Endothelial cell of umbilical vein (primary cell): ENCODE data around the gene TYW5.

Source experiments
- CTCF ChIP-seq, 2 donors: IDR thresholded peaks; 1 replicate in 1 of 2; 2 replicates in 1 of 2; pipeline ENCODE4 v1.5.1; 2011; ENCODE audit warnings: low read length in 2 of 2, mild to moderate bottlenecking in 2 of 2, moderate library complexity in 2 of 2, control low read depth in 1 of 2, inconsistent platforms in 1 of 2, low read depth in 1 of 2; ENCODE audit not compliant: insufficient read depth in 1 of 2; ENCODE audit errors: extremely low read depth in 1 of 2
- EZH2 ChIP-seq: IDR thresholded peaks from 2 replicates; pipeline ENCODE4 v1.6.1; 2012; ENCODE audit warnings: borderline replicate concordance, low read depth, mild to moderate bottlenecking, moderate library complexity, low read length, inconsistent platforms; ENCODE audit not compliant: severe bottlenecking
- GATA2 ChIP-seq: IDR thresholded peaks from 2 replicates; pipeline ENCODE4 v1.7.0; 2011; ENCODE audit warnings: low read depth, mild to moderate bottlenecking, moderate library complexity, mixed read lengths, low read length; ENCODE audit not compliant: insufficient read length, insufficient read depth
- MAX ChIP-seq: IDR thresholded peaks from 2 replicates; pipeline ENCODE4 v1.6.1; 2011; ENCODE audit not compliant: insufficient read depth, insufficient read length
- MYC ChIP-seq: IDR thresholded peaks from one replicate; pipeline ENCODE4 v1.6.1; 2011; ENCODE audit warnings: mild to moderate bottlenecking, low read depth, low read length
- POLR2A ChIP-seq: IDR thresholded peaks from 2 replicates; pipeline ENCODE4 v1.6.1; 2012; ENCODE audit warnings: low read depth, mild to moderate bottlenecking, control low read depth, low read length
- POLR2AphosphoS5 ChIP-seq: IDR thresholded peaks from 2 replicates; pipeline ENCODE4 v1.6.1; 2012; ENCODE audit warnings: low read depth, mild to moderate bottlenecking, control low read depth, low read length, moderate library complexity; ENCODE audit not compliant: insufficient read depth

- TF ChIP-seq MAX = no peak
- TF ChIP-seq CTCF (IDR thresholded peaks at IDR 0.05; ENCODE audit: extremely low read depth in 1 of 2, insufficient read depth in 1 of 2, low read depth in 1 of 2, low read length in 2 of 2) = no peak
- TF ChIP-seq POLR2AphosphoS5 = no peak
- TF ChIP-seq GATA2 = no peak
- no peak for TF ChIP-seq POLR2A
- TF ChIP-seq EZH2 = no peak
- no peak for TF ChIP-seq MYC
Measured at GRCh38 chr2:199914372-199914958, 40.8 kb downstream of the TYW5 start.
